Liver (tissue), 9 donors: Measurements from ENCODE around the gene HSPA8. TPM values are rescaled to one million over a fixed set of nuclear protein-coding genes. Genes with fewer than 3 reads are reported as not detected.

ENCODE experiments used
- DNase-seq: peaks from one replicate; pipeline ENCODE4 v3.0.0-alpha.2; 2017; ENCODE audit warnings: low spot score
- H3K27ac ChIP-seq, 2 donors: one replicate each; pipeline ENCODE4 v1.7.0; 2013; ENCODE audit warnings: inconsistent platforms in 2 of 2, low read length in 2 of 2, control low read depth in 1 of 2, low read depth in 1 of 2, mild to moderate bottlenecking in 1 of 2
- H3K27me3 ChIP-seq, 4 donors: one replicate each; pipeline versions ENCODE4 v1.6.1 to v1.7.0; 2013; ENCODE audit warnings: low read length in 3 of 4, inconsistent platforms in 1 of 4, mild to moderate bottlenecking in 1 of 4, moderate library complexity in 1 of 4; ENCODE audit not compliant: control insufficient read depth in 4 of 4, insufficient read depth in 4 of 4
- H3K36me3 ChIP-seq, 4 donors: one replicate each; pipeline versions ENCODE4 v1.6.1 to v1.7.0; 2013; ENCODE audit warnings: low read length in 3 of 4, mild to moderate bottlenecking in 3 of 4, low read depth in 1 of 4, moderate library complexity in 1 of 4; ENCODE audit not compliant: control insufficient read depth in 4 of 4, insufficient read depth in 3 of 4
- H3K4me1 ChIP-seq, 4 donors: one replicate each; pipeline versions ENCODE4 v1.6.1 to v1.7.0; 2013; ENCODE audit warnings: low read length in 3 of 4, mild to moderate bottlenecking in 3 of 4, moderate library complexity in 1 of 4; ENCODE audit not compliant: control insufficient read depth in 4 of 4, insufficient read depth in 4 of 4
- H3K4me3 ChIP-seq, 3 donors: one replicate each; pipeline versions ENCODE4 v1.6.1 to v1.7.0; 2013; ENCODE audit warnings: low read length in 3 of 3, control low read depth in 1 of 3, low read depth in 1 of 3, mild to moderate bottlenecking in 1 of 3
- H3K9ac ChIP-seq, 2 donors: one replicate each; pipeline ENCODE4 v1.7.0; 2013; ENCODE audit warnings: low read length in 2 of 2, mild to moderate bottlenecking in 2 of 2, moderate library complexity in 2 of 2, control low read depth in 1 of 2, low read depth in 1 of 2
- H3K9me3 ChIP-seq, 4 donors: one replicate each; pipeline versions ENCODE4 v1.6.1 to v1.7.0; 2013; ENCODE audit warnings: low read length in 3 of 4; ENCODE audit not compliant: control insufficient read depth in 4 of 4
- EGR1 ChIP-seq, 2 donors: IDR thresholded peaks; 2 replicates each; pipeline ENCODE4 v1.6.1; 2016 to 2018; ENCODE audit warnings: antibody characterized with exemption in 2 of 2, low read depth in 2 of 2
- FOXA1 ChIP-seq: IDR thresholded peaks from 2 replicates; pipeline ENCODE4 v1.6.1; 2016; ENCODE audit warnings: antibody characterized with exemption
- FOXA2 ChIP-seq: IDR thresholded peaks from 2 replicates; pipeline ENCODE4 v1.6.1; 2016; ENCODE audit warnings: antibody characterized with exemption
- GABPA ChIP-seq, 2 donors: IDR thresholded peaks in 1 of 2; conservative IDR thresholded peaks in 1 of 2; 2 replicates each; pipeline ENCODE4 v1.6.1; 2016; ENCODE audit warnings: antibody characterized with exemption in 2 of 2, mild to moderate bottlenecking in 1 of 2, moderate library complexity in 1 of 2
- HNF4A ChIP-seq, 2 donors: conservative IDR thresholded peaks; 2 replicates each; pipeline ENCODE4 v1.6.1; 2016; ENCODE audit warnings: antibody characterized with exemption in 2 of 2, mild to moderate bottlenecking in 2 of 2
- HNF4G ChIP-seq: IDR thresholded peaks from 2 replicates; pipeline ENCODE4 v1.6.1; 2016; ENCODE audit warnings: antibody characterized with exemption
- JUND ChIP-seq, 2 donors: IDR thresholded peaks; 2 replicates each; pipeline ENCODE4 v1.6.1; 2016; ENCODE audit warnings: antibody characterized with exemption in 2 of 2
- NR2F2 ChIP-seq: IDR thresholded peaks from 2 replicates; pipeline ENCODE4 v1.6.1; 2016; ENCODE audit warnings: antibody characterized with exemption
- RAD21 ChIP-seq, 2 donors: IDR thresholded peaks; 2 replicates each; pipeline ENCODE4 v1.6.1; 2016; ENCODE audit warnings: antibody characterized with exemption in 2 of 2, mild to moderate bottlenecking in 2 of 2
- RXRA ChIP-seq, 2 donors: IDR thresholded peaks; 2 replicates each; pipeline ENCODE4 v1.6.1; 2017 to 2018; ENCODE audit warnings: antibody characterized with exemption in 2 of 2, mild to moderate bottlenecking in 1 of 2
- SP1 ChIP-seq: IDR thresholded peaks from 2 replicates; pipeline ENCODE4 v1.6.1; 2018; ENCODE audit warnings: antibody characterized with exemption, mild to moderate bottlenecking
- YY1 ChIP-seq: IDR thresholded peaks from 2 replicates; pipeline ENCODE4 v1.6.1; 2016; ENCODE audit warnings: antibody characterized with exemption, mild to moderate bottlenecking
- WGBS: extraction: QIAGEN DNeasy Blood & Tissue Kit; methylation state at CpG from one replicate; pipeline ENCODE4 v1.1.7; 2013; 5-methylcytosine and 5-hydroxymethylcytosine counted together
- polyA plus RNA-seq, 2 donors: library from polyadenylated mRNA; stranded (reverse) in 1 of 2; unstranded in 1 of 2; fragments of 200-250 nt in 1 of 2; fragments of >200 nt in 1 of 2; fragmentation: Nextera tagmentation in 1 of 2; extraction: Ambion mirVana in 1 of 2; gene quantifications; one replicate each; pipeline versions ENCODE4 v1.2.1 to v1.2.3, GENCODE V29; 2013 to 2015
- total RNA-seq, 2 donors: library from RNA; depleted of rRNA; stranded (reverse); fragments of >200 nt; gene quantifications; one replicate each; pipeline ENCODE4 v1.2.3, GENCODE V29; 2014
- TF ChIP-seq, protein P1 (sequence below): fragments of 150-350 bp; IDR thresholded peaks from 2 replicates; pipeline ENCODE4 v1.5.1; 2017; ENCODE audit warnings: improper control_type of control experiment, low read depth, low read length; ENCODE audit not compliant: missing input control
- TF ChIP-seq, protein P2 (sequence below): IDR thresholded peaks from 2 replicates; pipeline ENCODE4 v1.6.1; 2016; ENCODE audit warnings: antibody characterized with exemption
- TF ChIP-seq, protein P3 (sequence below): IDR thresholded peaks from 2 replicates; pipeline ENCODE4 v1.6.1; 2016; ENCODE audit warnings: antibody characterized with exemption, mild to moderate bottlenecking
- TF ChIP-seq, protein P4 (sequence below): IDR thresholded peaks from 2 replicates; pipeline ENCODE4 v1.6.1; 2016; ENCODE audit warnings: antibody characterized with exemption
- TF ChIP-seq, protein P5 (sequence below): IDR thresholded peaks from 2 replicates; pipeline ENCODE4 v1.6.1; 2016; ENCODE audit warnings: antibody characterized with exemption
- donor health status: healthy.
- donor health status: healthy.
- donor health status: healthy.
- donor health status: healthy.
- donor health status: healthy.

The HSPA8 gene
- total and polyA plus RNA-seq, 4 donors: 215 to 1,445 (median 972) TPM

DNA sequence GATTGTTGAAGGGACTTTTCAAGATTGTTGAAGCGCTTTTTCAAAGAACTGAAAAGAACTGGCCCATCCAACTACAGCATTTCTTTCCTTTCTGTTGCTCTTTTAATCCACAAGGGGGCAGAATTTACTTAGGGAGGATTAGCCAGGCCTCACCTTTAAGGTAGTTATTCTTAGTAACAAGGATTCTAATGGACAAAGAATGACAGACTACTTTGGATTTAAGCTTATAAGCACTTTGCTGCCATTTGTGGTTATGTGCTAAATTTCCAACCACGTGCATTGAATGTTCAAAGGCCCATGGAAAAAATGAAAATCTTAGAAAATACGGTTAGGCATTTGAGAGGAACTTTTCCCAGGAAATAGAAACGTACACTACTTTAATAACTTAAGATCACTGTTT is 49.5 kb upstream of the HSPA8 start:
- no peak overlapping the region for H3K27ac ChIP-seq
- H3K4me3 ChIP-seq: no peak overlapping the region
- H3K9ac ChIP-seq: no peak overlapping the region
- no peak for TF ChIP-seq EGR1 (IDR thresholded peaks at IDR 0.05; ENCODE audit: low read depth in 2 of 2)
- TF ChIP-seq JUND (IDR thresholded peaks at IDR 0.05): no peak
- TF ChIP-seq FOXA2: no peak
- peak; percentile 86 to 89 for TF ChIP-seq RAD21 (IDR thresholded peaks at IDR 0.05)
- TF ChIP-seq, protein P1, sequence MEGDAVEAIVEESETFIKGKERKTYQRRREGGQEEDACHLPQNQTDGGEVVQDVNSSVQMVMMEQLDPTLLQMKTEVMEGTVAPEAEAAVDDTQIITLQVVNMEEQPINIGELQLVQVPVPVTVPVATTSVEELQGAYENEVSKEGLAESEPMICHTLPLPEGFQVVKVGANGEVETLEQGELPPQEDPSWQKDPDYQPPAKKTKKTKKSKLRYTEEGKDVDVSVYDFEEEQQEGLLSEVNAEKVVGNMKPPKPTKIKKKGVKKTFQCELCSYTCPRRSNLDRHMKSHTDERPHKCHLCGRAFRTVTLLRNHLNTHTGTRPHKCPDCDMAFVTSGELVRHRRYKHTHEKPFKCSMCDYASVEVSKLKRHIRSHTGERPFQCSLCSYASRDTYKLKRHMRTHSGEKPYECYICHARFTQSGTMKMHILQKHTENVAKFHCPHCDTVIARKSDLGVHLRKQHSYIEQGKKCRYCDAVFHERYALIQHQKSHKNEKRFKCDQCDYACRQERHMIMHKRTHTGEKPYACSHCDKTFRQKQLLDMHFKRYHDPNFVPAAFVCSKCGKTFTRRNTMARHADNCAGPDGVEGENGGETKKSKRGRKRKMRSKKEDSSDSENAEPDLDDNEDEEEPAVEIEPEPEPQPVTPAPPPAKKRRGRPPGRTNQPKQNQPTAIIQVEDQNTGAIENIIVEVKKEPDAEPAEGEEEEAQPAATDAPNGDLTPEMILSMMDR: peak; percentile 72
- no peak for TF ChIP-seq RXRA (IDR thresholded peaks at IDR 0.05)
- TF ChIP-seq, protein P2, sequence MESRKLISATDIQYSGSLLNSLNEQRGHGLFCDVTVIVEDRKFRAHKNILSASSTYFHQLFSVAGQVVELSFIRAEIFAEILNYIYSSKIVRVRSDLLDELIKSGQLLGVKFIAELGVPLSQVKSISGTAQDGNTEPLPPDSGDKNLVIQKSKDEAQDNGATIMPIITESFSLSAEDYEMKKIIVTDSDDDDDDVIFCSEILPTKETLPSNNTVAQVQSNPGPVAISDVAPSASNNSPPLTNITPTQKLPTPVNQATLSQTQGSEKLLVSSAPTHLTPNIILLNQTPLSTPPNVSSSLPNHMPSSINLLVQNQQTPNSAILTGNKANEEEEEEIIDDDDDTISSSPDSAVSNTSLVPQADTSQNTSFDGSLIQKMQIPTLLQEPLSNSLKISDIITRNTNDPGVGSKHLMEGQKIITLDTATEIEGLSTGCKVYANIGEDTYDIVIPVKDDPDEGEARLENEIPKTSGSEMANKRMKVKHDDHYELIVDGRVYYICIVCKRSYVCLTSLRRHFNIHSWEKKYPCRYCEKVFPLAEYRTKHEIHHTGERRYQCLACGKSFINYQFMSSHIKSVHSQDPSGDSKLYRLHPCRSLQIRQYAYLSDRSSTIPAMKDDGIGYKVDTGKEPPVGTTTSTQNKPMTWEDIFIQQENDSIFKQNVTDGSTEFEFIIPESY: no peak
- no peak for TF ChIP-seq NR2F2
- TF ChIP-seq HNF4G: no peak
- TF ChIP-seq, protein P3, sequence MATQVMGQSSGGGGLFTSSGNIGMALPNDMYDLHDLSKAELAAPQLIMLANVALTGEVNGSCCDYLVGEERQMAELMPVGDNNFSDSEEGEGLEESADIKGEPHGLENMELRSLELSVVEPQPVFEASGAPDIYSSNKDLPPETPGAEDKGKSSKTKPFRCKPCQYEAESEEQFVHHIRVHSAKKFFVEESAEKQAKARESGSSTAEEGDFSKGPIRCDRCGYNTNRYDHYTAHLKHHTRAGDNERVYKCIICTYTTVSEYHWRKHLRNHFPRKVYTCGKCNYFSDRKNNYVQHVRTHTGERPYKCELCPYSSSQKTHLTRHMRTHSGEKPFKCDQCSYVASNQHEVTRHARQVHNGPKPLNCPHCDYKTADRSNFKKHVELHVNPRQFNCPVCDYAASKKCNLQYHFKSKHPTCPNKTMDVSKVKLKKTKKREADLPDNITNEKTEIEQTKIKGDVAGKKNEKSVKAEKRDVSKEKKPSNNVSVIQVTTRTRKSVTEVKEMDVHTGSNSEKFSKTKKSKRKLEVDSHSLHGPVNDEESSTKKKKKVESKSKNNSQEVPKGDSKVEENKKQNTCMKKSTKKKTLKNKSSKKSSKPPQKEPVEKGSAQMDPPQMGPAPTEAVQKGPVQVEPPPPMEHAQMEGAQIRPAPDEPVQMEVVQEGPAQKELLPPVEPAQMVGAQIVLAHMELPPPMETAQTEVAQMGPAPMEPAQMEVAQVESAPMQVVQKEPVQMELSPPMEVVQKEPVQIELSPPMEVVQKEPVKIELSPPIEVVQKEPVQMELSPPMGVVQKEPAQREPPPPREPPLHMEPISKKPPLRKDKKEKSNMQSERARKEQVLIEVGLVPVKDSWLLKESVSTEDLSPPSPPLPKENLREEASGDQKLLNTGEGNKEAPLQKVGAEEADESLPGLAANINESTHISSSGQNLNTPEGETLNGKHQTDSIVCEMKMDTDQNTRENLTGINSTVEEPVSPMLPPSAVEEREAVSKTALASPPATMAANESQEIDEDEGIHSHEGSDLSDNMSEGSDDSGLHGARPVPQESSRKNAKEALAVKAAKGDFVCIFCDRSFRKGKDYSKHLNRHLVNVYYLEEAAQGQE: no peak
- TF ChIP-seq, protein P4, sequence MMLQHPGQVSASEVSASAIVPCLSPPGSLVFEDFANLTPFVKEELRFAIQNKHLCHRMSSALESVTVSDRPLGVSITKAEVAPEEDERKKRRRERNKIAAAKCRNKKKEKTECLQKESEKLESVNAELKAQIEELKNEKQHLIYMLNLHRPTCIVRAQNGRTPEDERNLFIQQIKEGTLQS: no peak
- peaks cover 0 to 4% (median under 1%) of the 10 kb centered on the region in 4 donors for H3K9me3 ChIP-seq
- peaks cover 0 to 5% (median 0%) of the 10 kb centered on the region in 4 donors for H3K27me3 ChIP-seq
- H3K4me1 ChIP-seq: no peaks in the 10 kb centered on the region
- no peaks in the 10 kb centered on the region for H3K36me3 ChIP-seq
- WGBS: 69% methylated on average over 4 of the region's 4 CpGs
- DNase-seq: no peak

DNA sequence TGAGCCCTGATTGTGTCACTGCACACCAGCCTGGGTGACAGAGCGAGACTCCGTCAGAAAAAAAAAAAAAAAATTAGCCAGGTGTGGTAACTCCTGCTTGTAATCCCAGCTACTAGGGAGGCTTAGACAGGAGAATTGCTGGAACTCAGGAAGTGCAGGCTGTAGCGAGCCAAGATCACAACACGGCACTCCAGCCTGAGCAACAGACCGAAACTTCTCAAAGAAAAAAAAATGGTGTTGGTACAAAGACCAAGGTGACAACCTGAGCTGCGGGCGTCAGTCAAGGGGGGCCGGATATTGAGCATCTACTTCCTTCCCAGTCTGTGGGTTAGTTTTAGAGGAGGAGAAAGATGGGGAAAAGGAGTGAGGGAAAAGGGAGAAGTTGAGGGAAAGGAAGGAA is 48.5 kb upstream of the HSPA8 start:
- Histone ChIP-seq H3K27ac (no peak overlapping the region), H3K36me3 (no peaks in the 10 kb centered on the region), H3K9me3 (no peaks in the 10 kb centered on the region), H3K9ac (no peak overlapping the region), H3K27me3 (peaks cover 0 to 5% (median 0%) of the 10 kb centered on the region in 4 donors), H3K4me1 (no peaks in the 10 kb centered on the region), H3K4me3 (no peak overlapping the region)
- DNase-seq: no peak
- 73% methylated on average over 8 of the region's 8 CpGs for WGBS
- TF ChIP-seq HNF4A (conservative IDR thresholded peaks at IDR 0.05) (no peak), HNF4G (no peak), RXRA (IDR thresholded peaks at IDR 0.05) (no peak), FOXA1 (no peak), JUND (IDR thresholded peaks at IDR 0.05) (no peak), NR2F2 (no peak), RAD21 (IDR thresholded peaks at IDR 0.05) (no peak), YY1 (no peak), GABPA (IDR thresholded peaks at IDR 0.05 in 1 of 2, conservative IDR thresholded peaks at IDR 0.05 in 1 of 2) (no peak), EGR1 (IDR thresholded peaks at IDR 0.05; ENCODE audit: low read depth in 2 of 2) (no peak), SP1 (no peak), FOXA2 (no peak)
- TF ChIP-seq, protein P2: no peak
- TF ChIP-seq, protein P1: no peak
- TF ChIP-seq, protein P5, sequence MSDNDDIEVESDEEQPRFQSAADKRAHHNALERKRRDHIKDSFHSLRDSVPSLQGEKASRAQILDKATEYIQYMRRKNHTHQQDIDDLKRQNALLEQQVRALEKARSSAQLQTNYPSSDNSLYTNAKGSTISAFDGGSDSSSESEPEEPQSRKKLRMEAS: no peak
- TF ChIP-seq, protein P4: no peak
